Adipose tissue (tissue), 3 donors: ENCODE measurements around the gene SLC16A9. TPM values are rescaled to one million over a fixed set of nuclear protein-coding genes. Genes with fewer than 3 reads are reported as not detected.
"Not testable (repeated sequence)": the region's sequence is repeated elsewhere in the genome, so short reads cannot be mapped to it uniquely, and the experiment has no call there.

Source experiments
- H3K27ac ChIP-seq: one replicate; pipeline ENCODE4 v1.5.1; 2013; ENCODE audit warnings: low read depth, low read length
- WGBS, 3 donors: extraction: QIAGEN DNeasy Blood & Tissue Kit; methylation state at CpG; one replicate each; pipeline ENCODE4 v1.1.7; 2013; 5-methylcytosine and 5-hydroxymethylcytosine counted together
- polyA plus RNA-seq, 3 donors: library from polyadenylated mRNA; stranded (reverse); fragments of 200-250 nt; gene quantifications; one replicate each; pipeline ENCODE4 v1.2.3, GENCODE V29; 2013
- donor health status: healthy with polysubstance abuse.
- donor health status: Bipolar disorder and iron deficiency.
- donor health status: healthy.

The SLC16A9 gene
- polyA plus RNA-seq, 3 donors: 0.11 to 1.4 (median 0.19) TPM

DNA sequence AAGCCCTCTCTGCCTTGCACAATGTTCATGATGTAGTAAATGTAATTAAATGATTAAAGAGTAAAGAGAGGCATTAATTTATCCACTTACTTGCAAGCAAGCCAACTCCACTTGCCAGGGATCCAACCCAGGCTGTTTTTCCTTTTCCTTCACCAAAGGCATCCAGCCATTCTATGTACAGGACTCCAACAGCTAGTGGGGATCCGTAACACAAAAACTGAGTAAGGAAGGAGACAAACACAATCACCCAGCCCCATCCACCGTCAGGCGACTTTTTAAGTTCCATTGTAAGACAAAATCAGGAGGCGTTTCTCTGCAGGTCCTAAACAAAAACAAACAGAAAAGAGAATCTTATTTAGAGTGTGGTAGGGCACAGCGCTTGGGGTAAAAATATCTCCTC is 25.6 kb downstream of the SLC16A9 start:
- H3K27ac ChIP-seq: no peak overlapping the region
- WGBS, 3 donors: 90 to 92% (median 90%) methylated on average over 5 of the region's 5 CpGs

DNA sequence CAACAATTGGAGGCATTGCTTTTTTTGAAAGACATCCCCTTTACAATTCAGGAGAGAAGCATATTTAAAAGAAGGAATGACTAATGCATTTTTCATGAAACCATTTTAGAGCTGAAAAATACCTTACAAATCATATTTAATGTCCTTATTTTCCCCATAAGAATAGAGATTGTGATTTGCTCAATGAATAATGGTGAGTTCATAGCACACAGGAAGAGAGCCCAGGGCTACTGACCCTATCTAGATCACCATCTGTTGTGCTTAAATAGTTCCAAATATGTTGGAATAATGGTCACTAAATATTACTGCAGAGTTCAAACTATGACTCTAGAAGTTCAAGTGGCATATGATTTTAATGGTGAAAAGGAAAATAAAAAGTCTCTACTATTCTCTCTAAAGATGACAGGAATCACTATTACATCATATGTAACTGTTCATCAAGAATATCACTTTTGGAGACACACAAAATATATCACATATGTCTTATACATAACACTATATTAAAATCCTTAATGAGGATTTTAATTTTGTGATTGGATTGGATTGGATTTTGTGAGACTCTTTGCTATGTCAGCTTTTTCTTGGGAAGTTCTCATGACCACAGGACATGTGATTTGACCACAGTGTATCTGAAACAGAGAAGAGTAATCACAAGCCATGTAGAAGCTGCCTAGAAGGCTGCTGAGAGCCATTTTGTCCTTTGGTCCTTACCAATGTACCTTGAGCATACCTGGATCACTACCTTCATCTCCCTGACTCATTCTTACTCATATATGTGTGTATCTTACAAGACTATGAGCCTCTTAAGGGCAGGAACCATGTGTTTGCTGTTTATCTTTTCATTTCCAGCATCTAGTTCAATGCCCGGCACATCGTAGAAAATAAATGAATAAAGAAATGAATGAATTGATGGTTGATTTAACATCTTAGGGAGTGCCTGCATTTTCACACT is 26.4 kb downstream of the SLC16A9 start:
- H3K27ac ChIP-seq: no peak overlapping the region
- WGBS, 3 donors: 87 to 91% (median 90%) methylated on average over 2 of the region's 2 CpGs

DNA sequence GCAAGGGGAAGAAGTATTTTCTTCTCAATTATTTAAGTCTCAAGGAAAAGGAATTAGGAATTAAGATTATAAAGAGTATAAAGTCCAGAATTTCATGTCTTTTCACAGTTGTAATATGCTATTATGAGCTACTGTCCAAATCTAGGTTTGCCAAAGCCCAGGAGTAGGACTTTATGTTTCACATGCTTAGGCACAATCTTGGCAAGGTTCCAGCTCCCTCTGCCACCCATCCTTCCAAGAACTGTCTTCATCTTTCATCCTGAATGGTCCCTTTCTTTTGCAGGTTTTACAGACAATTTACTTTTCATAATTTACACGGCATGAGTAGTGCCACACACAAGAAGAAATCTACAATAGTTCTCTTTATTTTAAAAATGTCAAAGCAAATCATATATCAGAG is 29.5 kb downstream of the SLC16A9 start:
- no peak overlapping the region for H3K27ac ChIP-seq
- WGBS, 3 donors: 53 to 95% (median 89%) methylated on average over 1 of the region's 1 CpG

DNA sequence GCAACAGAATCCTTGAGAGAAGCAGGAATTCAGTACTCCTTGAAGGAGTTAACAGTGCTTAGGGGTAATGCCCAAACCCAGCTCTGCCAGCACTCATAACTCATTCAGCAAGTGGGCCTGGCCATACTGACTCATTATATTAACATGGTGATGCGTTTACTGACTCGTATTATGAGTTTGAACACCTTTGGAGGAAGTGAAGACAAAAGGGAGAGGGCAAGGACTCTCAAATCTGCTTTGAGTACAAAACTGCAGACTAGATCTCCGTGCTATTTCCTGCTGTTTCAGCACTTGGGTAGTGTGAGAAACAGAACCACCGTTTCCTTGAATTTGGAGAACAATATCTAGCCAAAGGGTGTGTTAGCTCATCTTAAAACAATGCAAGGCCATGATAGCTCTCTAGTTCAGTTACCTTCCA is 30.8 kb downstream of the SLC16A9 start:
- H3K27ac ChIP-seq: no peak overlapping the region
- 34 to 70% (median 57%) methylated on average over 4 of the region's 4 CpGs for WGBS, 3 donors

DNA sequence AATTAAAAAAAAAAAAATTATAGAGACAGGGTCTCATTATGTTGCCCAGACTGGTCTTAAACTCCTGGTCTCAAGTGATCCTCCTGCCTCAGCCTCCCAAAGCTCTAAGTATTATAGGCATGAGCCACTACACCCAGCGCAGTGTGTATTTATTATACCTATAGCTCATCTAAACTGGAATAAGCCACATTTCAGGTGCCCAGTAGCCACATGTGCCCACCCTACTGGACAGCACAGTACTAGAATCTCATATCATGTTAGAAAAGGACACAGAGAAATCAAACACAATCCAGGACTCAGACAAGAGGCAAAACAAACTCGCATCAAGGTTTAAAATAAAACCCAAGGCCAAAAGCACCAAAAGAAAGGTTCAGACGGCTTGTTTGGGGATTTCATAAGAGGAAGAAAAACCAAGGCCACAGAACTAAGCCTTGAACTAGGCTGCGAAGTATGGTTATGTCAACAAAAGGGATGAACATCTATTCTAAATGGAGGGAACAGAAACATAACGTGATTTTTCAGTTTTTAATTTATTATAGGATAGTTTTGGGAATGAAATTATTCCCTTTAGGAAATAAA is 32.3 kb downstream of the SLC16A9 start:
- 60 to 86% (median 84%) methylated on average over 5 of the region's 5 CpGs for WGBS, 3 donors
- H3K27ac ChIP-seq: no peak overlapping the region

DNA sequence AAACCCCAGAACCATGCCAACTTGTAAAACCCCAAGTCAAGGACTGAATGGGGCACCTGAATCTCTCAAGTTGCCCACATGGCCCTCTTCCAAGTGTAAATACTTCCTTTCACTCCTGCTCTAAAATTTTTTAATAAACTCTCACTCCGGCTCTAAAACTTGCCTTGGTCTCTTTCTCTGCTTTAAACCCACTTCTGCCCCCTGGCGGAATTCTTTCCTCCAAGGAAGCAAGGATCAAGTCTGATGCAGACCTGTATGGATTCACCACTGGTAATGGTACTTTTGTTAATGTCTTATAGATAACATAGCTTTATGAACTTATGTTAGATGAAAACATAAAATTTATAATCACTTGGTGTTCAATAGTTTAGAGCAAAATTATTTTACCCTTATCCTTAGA is 33.8 kb downstream of the SLC16A9 start:
- H3K27ac ChIP-seq: no peak overlapping the region
- WGBS, 3 donors: 86 to 89% (median 88%) methylated on average over 2 of the region's 2 CpGs

DNA sequence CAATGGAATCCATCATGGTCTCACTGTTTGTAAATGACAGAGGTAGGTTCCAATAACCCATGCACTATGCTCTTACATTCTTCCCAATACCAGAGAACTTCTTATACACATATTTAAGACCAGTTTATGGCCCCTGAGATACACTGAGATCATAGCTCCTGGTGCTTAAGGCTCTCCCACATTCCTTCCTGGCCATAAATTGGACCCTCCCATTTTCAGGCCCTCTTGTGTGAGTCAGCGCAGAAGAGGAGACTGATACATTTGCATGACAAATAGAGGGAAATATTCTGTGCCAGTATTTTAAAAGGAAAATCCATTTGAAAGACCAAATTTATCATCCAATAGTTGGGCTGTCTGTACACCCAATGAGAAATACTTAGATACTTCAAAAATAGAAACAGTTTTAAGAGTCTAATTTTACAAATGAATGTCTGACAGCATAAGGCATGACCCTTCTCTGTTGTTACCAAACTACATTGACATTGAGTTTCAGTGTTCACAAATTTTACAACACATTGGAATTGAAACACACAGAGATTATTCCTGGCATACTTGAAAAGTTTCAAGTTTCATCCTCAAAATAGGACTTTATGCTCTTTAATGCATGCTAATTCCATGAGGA is 35.3 kb downstream of the SLC16A9 start:
- WGBS, 3 donors: 77 to 100% (median 85%) methylated on average over 1 of the region's 1 CpG
- no peak overlapping the region for H3K27ac ChIP-seq

DNA sequence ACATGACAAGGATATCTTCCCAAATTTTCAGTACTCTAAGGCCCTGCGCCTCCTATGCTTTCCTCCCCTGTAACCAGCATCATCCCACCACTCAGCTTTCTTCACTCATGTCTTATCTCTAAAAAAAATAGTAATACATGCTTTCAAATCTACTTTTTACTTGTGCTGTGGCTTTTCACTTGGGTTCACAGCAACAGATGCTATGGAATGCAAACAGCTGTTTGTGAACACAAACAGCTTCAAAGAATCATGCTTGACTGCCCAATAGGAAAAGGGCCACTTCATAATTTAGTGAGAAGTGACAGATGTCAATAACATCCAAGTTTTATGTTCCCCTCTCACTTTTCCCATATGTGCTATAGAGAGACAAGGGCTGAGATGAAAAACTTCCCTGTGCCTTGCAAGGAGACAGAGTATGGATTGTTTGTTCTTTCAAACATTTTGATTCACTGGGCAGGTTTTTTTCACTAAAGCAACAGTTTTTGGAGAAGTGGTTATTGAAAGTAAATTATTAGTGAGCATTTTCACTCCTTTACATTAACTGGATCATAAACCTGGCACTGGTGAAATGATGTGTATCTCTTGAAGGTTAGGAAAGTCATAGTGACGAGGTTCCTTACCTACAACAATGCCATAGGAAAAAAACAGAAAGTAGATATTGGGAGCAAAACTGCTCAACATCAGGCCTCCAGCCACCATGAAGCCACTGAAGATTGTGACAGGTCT is 37.3 kb downstream of the SLC16A9 start:
- 93 to 98% (median 94%) methylated on average over 2 of the region's 2 CpGs for whole genome bisulfite sequencing, 3 donors
- H3K27ac ChIP-seq: no peak overlapping the region

DNA sequence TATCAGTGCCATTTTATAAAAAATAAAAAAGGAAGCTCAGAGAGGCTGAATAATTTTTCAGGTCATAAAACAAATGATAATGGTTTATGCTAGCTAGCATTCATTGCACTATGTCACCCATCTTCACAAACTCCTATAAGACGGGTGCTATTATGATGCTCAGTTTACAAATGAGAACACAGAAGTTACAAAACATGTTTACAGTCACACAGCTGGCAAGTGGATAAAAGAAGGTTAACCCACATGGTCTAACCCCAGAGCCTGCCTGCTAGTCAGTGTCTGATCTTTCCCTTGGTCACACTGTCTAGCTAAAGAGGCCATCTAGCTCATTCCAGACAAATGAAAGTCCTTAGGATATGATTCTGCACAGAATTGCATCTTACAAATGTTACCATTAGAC is 39.4 kb downstream of the SLC16A9 start:
- H3K27ac ChIP-seq: no peak overlapping the region
- 82 to 85% (median 82%) methylated on average over 1 of the region's 1 CpG for WGBS, 3 donors

DNA sequence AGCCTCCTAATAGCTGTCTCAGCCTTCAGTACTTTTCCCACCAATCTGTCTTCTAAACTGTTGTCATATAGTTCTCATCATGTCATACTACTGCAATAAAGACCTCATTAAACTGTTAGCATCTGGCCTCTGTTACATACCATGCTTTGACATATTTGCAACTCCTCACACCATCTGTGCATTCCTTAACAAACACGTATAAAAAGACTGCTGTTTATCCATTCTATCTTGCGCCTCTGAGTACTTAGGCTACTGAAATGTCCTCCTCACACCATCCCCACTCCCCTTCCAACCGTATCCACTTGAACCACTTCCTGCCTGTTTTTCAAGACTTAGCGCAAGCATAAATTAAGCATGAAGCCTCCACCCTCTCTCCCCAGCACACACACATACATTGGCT is 41.6 kb downstream of the SLC16A9 start:
- no peak overlapping the region for H3K27ac ChIP-seq
- WGBS, 3 donors: 56 to 87% (median 71%) methylated on average over 4 of the region's 4 CpGs

DNA sequence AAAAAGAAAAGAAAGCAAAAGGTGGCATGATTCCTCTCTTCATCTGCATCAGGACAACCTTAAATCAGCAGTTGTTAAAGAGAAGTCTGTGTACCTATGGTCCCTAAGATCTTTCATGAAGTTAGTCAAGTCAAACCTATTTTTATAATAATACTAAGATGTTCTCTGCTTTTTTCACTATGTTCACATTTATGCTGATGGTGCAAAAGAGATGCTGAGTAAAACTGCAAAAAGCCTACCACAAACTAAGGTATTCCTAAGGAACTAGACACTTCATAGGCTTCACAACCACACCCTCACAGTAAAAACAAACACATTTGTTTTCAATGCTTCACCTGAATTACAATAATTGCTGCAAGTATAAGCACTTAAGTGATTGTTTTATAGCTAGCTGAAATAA is 43.3 kb downstream of the SLC16A9 start:
- no peak overlapping the region for H3K27ac ChIP-seq

DNA sequence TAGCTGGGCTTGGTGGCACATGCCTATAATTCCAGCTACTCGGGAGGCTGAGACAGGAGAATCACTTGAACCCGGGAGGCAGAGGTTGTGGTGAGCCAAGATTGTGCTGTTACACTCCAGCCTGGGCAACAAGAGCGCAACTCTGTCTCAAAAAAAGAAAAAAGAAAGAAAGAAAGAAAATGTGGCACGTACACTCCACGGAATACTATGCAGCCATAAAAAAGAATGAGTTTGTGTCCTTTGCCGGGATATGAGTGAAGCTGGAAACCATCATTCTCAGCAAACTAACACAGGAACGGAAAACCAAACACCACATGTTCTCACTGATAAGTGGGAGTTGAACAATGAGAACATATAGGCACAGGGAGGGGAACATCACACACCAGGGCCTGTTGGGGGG is 46.4 kb downstream of the SLC16A9 start:
- 96 to 98% (median 98%) methylated on average over 7 of the region's 7 CpGs for WGBS, 3 donors
- not testable (repeated sequence) for H3K27ac ChIP-seq

DNA sequence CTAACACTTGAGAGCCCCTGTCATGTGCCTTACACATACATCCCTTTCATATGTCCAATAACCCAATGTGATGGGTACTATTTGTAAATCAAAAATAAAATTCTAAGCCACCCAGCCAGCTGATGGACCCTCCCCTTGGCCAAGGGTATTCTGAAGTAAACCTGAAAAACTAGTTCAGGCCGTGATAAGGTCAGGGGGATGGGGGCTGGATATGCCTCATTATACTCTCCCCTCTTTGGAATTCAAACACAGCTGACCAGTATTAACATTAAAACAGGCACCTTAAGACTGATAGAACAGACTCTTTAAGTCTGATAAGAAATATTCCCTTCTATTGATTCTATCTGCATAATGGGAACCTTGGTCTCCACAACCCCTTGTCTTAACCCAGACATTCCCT is 51.9 kb downstream of the SLC16A9 start:
- H3K27ac ChIP-seq: no peak overlapping the region
- 44 to 95% (median 93%) methylated on average over 1 of the region's 1 CpG for WGBS, 3 donors

DNA sequence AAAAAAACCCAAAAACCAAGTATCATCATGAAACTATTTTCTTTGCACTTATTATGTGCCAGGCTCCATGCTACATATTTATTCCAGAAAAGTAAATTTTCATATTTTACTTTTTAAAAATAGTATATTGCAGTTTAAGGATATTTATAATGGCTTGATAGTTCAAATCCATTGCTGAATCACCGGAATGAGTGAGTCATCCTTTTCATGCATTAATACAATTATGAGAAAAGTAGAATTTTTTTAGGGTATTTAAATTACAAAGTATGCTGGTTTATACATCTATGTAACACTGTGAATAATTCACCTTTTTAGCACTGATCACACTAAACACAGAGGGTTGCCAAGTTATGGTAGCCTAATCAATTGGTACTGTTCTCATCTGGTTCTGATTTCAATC is 54.3 kb downstream of the SLC16A9 start:
- 87 to 100% (median 88%) methylated on average over 1 of the region's 1 CpG for WGBS, 3 donors

DNA sequence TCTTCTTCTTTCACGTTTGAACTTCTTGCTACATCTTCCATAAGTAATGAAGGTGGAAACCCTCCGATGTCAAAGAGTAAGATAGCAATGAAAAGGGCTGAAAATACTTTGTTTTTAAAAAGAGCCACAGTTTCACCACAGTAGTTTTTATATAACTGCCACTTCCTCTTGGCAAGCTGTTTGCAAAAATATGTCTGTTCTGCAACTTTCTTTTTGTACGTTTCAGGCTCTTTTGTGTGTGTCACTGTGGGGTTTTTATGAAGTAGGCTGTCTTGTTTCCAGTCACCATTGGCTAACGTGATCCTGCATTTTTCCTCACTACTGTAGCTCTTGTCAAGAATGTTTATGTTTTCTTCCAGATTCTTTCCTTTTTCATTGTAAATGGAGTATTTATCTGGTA is 55.6 kb downstream of the SLC16A9 start:
- WGBS, 3 donors: 30 to 50% (median 35%) methylated on average over 4 of the region's 4 CpGs
- no peak overlapping the region for H3K27ac ChIP-seq

More for the DNA sequence above, 54.3 kb downstream of the SLC16A9 start:
- no peak overlapping the region for H3K27ac ChIP-seq

DNA sequence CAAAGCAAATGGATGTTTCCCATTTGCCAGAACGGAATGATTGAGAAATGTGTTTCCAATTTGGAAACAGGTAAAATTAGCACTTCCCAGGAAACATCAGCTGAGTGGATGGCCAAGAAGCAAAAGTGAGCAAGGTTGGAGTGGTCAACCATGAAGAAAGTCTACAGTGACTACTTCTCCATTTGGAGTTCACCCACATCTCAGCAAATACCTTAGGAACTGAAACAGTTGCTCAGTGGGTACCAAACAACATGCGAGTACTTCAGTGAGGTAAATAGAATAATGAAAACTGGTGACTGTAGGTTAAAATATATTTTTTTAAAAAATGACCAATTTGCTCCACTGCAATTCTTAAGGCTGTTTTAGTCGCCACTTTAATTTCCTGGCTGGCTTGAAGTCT is 57.7 kb downstream of the SLC16A9 start:
- 75 to 88% (median 87%) methylated on average over 3 of the region's 3 CpGs for WGBS, 3 donors
- H3K27ac ChIP-seq: no peak overlapping the region

DNA sequence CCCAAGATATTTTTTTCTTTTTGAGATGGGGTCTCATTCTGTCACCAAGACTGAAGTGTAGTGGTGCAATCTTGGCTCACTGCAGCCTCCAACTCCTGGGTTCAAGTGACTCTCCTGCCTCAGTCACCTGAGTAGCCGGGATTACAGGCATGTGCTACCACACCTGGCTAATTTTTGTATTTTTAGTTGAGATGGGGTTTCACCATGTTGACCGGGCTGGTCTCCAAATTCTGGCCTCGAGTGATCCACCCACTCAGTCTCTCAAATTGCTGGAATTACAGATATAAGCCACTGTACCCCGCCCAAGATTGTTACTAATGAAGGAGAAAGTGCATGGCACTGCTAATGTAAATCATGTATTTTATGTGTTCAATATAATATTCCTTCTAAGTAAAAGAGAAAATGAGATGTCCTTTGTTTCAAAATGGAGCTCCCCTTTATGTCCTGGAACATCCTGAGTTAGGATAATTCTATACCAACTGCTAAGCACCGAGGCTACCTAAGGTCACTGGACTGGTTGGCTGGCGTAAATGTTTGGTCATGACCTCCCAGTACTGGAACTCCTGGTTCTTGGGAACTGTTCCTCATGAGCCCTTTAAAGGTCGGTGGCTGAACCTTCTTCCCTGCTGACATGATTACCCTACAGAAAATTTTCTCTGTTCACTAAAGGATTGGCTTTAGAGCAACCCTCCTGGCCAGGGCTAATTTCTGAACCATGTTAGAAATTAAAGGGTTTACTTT is 59.9 kb downstream of the SLC16A9 start:
- whole genome bisulfite sequencing, 3 donors: 85 to 88% (median 88%) methylated on average over 7 of the region's 7 CpGs
- H3K27ac ChIP-seq: no peak overlapping the region

DNA sequence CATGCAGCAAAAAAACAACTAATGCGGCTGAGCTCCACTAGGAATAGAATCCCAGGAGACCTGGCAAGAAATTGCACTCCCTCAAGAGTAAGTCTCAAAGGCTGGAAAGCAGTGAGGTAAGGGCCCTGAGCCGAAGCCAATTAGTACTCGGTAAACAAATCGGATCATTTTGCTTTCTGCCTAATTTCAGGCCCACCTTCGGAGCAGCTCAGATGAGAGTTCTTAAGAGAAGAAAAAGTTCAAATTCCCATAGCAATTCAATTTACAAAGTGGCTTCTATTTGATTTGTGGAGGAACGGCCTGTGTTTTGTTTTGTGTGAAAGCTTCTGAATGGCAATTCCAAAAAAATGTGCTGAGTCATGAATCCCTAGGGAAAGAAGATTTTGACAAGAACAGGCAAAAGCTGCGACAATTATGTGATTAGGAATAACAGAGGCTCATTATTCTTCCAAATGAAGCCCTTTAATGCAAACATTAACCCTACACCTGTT is 60.9 kb downstream of the SLC16A9 start:
- no peak overlapping the region for H3K27ac ChIP-seq
- 47 to 67% (median 56%) methylated on average over 7 of the region's 7 CpGs for WGBS, 3 donors
